ENCODE measurements around the gene C2CD4C. TPM values are rescaled to one million over a fixed set of nuclear protein-coding genes. Genes with fewer than 3 reads are reported as not detected.

C2CD4C gene, protein sequence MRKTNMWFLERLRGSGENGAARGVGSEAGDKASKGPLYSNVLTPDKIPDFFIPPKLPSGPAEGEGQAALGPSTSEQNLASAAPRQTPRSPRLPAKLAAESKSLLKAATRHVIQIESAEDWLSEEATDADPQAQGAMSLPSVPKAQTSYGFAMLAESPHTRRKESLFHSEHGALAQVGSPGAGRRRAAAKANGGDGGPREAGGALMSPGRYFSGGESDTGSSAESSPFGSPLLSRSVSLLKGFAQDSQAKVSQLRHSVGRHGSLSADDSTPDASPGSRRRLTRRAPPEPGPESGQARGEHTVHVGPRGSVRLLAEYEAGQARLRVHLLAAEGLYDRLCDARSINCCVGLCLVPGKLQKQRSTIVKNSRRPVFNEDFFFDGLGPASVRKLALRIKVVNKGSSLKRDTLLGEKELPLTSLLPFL
- 0.04 and 0.07 TPM in 2 replicates for polyA plus RNA-seq (2011; rRNA removed)
- 0.05 TPM in 1 of 2 replicates, not detected in the other for polyA minus RNA-seq (2011; rRNA and poly(A)+ RNA removed)

DNA sequence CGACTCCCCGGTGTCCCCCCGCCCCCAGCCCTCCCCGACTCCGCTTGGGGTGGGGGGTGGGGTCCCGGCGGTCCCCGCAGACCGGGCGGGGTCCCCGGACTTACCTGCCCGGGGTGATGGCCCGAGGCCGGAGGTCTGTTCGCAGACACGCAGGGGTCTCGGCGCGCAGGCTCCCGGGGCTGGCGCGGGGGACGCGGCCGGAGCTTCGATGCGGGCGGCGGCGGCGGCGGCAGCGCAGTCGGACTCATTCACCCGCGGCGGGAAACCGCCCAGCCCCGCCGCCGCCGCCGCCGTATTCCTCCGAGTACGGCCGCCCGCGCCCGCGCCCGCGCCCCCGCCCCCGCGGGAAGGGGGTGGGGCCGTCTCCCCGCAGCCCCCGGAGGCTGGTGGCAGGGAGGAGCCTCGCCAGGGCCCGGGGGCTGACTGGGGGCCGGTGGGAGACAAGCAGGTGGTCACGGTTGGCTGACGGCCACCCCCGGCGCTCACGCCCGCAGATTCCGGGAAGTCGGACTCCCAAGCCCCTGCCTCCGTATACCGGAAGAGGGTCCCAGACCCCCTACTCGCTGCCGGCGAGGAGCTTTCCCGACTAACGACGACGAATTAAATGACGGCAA lies at the start of gene C2CD4C:
Gene C2CD4C (minus strand): TSS at position 246 of the 614 bp plus-strand sequence. CDS start 786 bp downstream, outside the sequence.
- peaks cover 7% of the 10 kb centered on the region for H3K27me3 ChIP-seq (ENCODE audit: control insufficient read depth, insufficient read depth, low read length)
- ChIA-PET CTCF (interaction anchor here (0.8 kb wide), 1 partner anchor 102 kb away, joined by 3 read pairs; no protein-coding TSS in a partner anchor), POLR2A (interaction anchor here (0.6 kb wide), 1 partner anchor 92 kb away, joined by 19 read pairs; no protein-coding TSS in a partner anchor)
- H3K36me3 ChIP-seq (ENCODE audit: control insufficient read depth, insufficient read depth, low read length) = no peaks in the 10 kb centered on the region
- TF ChIP-seq, protein P1, sequence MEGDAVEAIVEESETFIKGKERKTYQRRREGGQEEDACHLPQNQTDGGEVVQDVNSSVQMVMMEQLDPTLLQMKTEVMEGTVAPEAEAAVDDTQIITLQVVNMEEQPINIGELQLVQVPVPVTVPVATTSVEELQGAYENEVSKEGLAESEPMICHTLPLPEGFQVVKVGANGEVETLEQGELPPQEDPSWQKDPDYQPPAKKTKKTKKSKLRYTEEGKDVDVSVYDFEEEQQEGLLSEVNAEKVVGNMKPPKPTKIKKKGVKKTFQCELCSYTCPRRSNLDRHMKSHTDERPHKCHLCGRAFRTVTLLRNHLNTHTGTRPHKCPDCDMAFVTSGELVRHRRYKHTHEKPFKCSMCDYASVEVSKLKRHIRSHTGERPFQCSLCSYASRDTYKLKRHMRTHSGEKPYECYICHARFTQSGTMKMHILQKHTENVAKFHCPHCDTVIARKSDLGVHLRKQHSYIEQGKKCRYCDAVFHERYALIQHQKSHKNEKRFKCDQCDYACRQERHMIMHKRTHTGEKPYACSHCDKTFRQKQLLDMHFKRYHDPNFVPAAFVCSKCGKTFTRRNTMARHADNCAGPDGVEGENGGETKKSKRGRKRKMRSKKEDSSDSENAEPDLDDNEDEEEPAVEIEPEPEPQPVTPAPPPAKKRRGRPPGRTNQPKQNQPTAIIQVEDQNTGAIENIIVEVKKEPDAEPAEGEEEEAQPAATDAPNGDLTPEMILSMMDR (IDR thresholded peaks at IDR 0.05; ENCODE audit: insufficient read depth, low read depth, low read length) = no peak
- no peak for DNase-seq (ENCODE audit: low read depth)
- peak within 1 kb of the TSS; percentile 30 for H3K4me3 ChIP-seq (ENCODE audit: low read depth, low read length)

DNA sequence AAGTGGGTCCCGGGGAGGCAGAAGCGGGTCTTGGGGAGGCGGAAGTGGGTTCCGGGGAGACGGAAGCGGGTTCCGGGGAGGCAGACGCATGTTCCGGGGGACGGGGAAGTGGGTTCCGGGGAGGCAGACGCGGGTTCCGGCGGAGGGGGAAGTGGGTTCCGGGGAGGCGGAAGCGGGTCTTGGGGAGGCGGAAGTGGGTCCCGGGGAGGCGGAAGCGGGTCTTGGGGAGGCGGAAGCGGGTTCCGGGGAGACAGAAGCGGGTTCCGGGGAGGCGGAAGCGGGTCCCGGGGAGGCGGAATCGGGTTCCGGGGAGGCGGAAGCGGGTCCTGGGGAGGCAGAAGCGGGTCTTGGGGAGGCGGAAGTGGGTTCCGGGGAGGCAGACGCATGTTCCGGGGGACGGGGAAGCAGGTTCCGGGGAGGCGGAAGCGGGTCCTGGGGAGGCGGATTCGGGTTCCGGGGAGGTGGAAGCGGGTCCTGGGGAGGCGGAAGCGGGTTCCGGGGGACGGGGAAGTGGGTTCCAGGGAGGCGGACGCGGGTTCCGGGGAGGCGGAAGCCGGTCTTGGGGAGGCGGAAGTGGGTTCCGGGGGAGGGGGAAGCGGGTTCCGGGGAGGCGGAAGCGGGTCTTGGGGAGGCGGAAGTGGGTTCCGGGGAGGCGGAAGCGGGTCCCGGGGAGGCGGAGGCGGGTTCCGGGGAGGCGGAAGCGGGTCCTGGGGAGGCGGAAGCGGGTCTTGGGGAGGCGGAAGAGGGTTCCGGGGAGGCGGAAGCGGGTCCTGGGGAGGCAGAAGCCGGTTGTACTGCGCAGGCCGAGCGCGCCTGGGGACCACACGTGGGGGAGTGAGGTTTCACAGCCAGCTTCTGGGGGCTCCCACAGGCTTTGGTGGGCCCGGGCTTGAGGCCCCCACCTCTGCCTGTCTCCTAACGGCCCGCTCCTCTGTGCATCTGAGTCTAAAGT lies 49.4 kb upstream of the C2CD4C start:
- no peak overlapping the region for H3K4me3 ChIP-seq (ENCODE audit: low read depth, low read length)
- CTCF ChIA-PET = no interaction called here
- POLR2A ChIA-PET = no interaction called here
- peaks cover 7% of the 10 kb centered on the region for H3K27me3 ChIP-seq (ENCODE audit: control insufficient read depth, insufficient read depth, low read length)
- no peaks in the 10 kb centered on the region for H3K36me3 ChIP-seq (ENCODE audit: control insufficient read depth, insufficient read depth, low read length)
- DNase-seq (ENCODE audit: low read depth) = no peak
- TF ChIP-seq, protein P1 (IDR thresholded peaks at IDR 0.05; ENCODE audit: insufficient read depth, low read depth, low read length) = no peak

DNA sequence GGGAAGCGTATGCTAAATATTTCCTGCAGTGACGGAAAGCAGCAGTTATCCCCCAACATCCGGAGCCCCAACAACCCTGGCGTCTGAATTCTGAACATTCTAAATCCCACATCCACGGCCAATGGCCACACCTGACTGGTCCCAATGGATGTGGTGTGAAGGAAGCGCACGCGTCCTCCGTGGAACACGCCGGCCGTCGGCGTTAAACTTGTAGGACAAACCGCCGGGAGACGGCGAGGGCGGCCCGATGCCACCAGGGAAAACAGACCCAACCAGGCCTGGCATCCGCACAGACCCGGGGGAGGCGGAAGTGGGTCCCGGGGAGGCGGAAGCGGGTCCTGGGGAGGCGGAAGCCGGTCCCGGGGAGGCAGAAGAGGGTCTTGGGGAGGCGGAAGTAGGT lies 48.7 kb upstream of the C2CD4C start:
- H3K36me3 ChIP-seq (ENCODE audit: control insufficient read depth, insufficient read depth, low read length) = no peaks in the 10 kb centered on the region
- TF ChIP-seq, protein P1 (IDR thresholded peaks at IDR 0.05; ENCODE audit: insufficient read depth, low read depth, low read length) = no peak
- POLR2A ChIA-PET = no interaction called here
- CTCF ChIA-PET = no interaction called here
- no peak overlapping the region for H3K4me3 ChIP-seq (ENCODE audit: low read depth, low read length)
- peaks cover 7% of the 10 kb centered on the region for H3K27me3 ChIP-seq (ENCODE audit: control insufficient read depth, insufficient read depth, low read length)
- DNase-seq (ENCODE audit: low read depth) = no peak

DNA sequence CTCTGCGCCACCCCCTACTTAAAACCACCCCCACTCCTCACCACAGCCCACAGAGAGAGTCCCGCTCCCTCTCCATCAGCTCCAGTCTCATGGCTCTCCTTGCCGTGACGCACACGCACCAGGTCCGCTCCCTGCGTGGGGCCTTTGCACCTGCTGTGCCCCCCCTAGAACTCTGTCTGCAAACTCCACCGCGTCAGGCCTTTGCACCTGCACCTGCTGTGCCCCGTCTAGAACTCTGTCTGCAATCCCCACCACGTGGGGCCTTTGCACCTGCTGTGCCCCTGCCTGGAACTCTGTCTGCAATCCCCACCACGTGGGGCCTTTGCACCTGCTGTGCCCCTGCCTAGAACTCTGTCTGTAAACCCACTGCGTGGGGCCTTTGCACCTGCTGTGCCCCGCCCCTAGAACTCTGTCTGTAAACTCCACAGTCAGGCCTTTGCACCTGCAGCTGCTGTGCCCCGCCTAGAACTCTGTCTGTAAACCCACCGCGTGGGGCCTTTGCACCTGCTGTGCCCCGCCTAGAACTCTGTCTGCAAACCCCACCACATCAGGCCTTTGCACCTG lies 47.7 kb upstream of the C2CD4C start:
- no peaks in the 10 kb centered on the region for H3K36me3 ChIP-seq (ENCODE audit: control insufficient read depth, insufficient read depth, low read length)
- 0 out of 2 replicates have a peak, but pooled peaks cover 1% of the 10 kb centered on the region for H3K27me3 ChIP-seq (ENCODE audit: control insufficient read depth, insufficient read depth, low read length)
- no peak overlapping the region for H3K4me3 ChIP-seq (ENCODE audit: low read depth, low read length)
- POLR2A ChIA-PET = no interaction called here
- TF ChIP-seq, protein P1 (IDR thresholded peaks at IDR 0.05; ENCODE audit: insufficient read depth, low read depth, low read length) = no peak
- CTCF ChIA-PET = no interaction called here
- no peak for DNase-seq (ENCODE audit: low read depth)

All from BJ (cell line).